B cell (primary cell): ENCODE results near the gene DLGAP4. TPM values are rescaled to one million over a fixed set of nuclear protein-coding genes. Genes with fewer than 3 reads are reported as not detected.

ENCODE experiments used
- ATAC-seq: fragments of 200-7000 bp; cut with Tn5 transposase; one replicate; pipeline ENCODE4 v1.10.0; 2021; ENCODE audit warnings: low read depth, mild to moderate bottlenecking, moderate number of reproducible peaks, moderate library complexity
- CTCF ChIA-PET: fragments of 350-600 bp; sonication (Branson Sonifier 250); formaldehyde crosslinking; loops from one replicate; lab custom pipeline; 2021; ENCODE audit warnings: antibody characterized with exemption, inconsistent platforms; lab: Charles Lee
- POLR2A ChIA-PET: fragments of 350-600 bp; sonication (Branson Sonifier 250); formaldehyde crosslinking; loops from one replicate; lab custom pipeline; 2021; ENCODE audit warnings: antibody characterized with exemption; lab: Charles Lee
- DNase-seq: peaks from one replicate; pipeline ENCODE4 v3.0.0; 2013
- H2AFZ ChIP-seq: 2 replicates; pipeline ENCODE4 v1.6.1; 2012; ENCODE audit warnings: mild to moderate bottlenecking, low read depth, low read length; ENCODE audit not compliant: insufficient read depth, poor library complexity, severe bottlenecking
- H3K27ac ChIP-seq, 2 donors: 1 replicate in 1 of 2; 2 replicates in 1 of 2; pipeline ENCODE4 v1.5.1; 2012 to 2013; ENCODE audit warnings: low read length in 2 of 2, mild to moderate bottlenecking in 2 of 2, moderate library complexity in 1 of 2
- H3K27me3 ChIP-seq, 4 experiments: fragments of 200-600 bp in 1 of 4; sonication (generic) in 1 of 4; replicated peaks in 1 of 4; 1 replicate in 2 of 4; 2 replicates in 2 of 4; pipeline versions ENCODE4 v1.6.1 to v1.7.0; 2013 to 2016; ENCODE audit warnings: low read length in 3 of 4, mild to moderate bottlenecking in 2 of 4, mixed read lengths in 1 of 4, moderate library complexity in 1 of 4; ENCODE audit not compliant: insufficient read depth in 4 of 4, control insufficient read depth in 3 of 4; ENCODE audit errors: control extremely low read depth in 1 of 4
- H3K36me3 ChIP-seq, 2 experiments: replicated peaks in 1 of 2; 1 replicate in 1 of 2; 2 replicates in 1 of 2; pipeline versions ENCODE4 v1.6.1 to v1.7.1; 2013; ENCODE audit warnings: low read length in 1 of 2; ENCODE audit not compliant: insufficient read depth in 2 of 2, control insufficient read depth in 1 of 2; ENCODE audit errors: control extremely low read depth in 1 of 2, extremely low read depth in 1 of 2
- H3K4me1 ChIP-seq, 2 donors: fragments of 200-600 bp in 1 of 2; sonication (generic) in 1 of 2; 1 replicate in 1 of 2; 2 replicates in 1 of 2; pipeline versions ENCODE4 v1.5.1 to v1.6.1; 2013 to 2017; ENCODE audit warnings: low read length in 2 of 2; ENCODE audit not compliant: control insufficient read depth in 2 of 2, insufficient read depth in 2 of 2
- H3K4me2 ChIP-seq: replicated peaks from 2 replicates; pipeline ENCODE3; 2012; ENCODE audit warnings: mild to moderate bottlenecking, low read depth, low read length; ENCODE audit not compliant: poor library complexity, severe bottlenecking
- H3K4me3 ChIP-seq, 5 experiments: fragments of 200-600 bp in 1 of 5; sonication (generic) in 1 of 5; 1 replicate in 3 of 5; 2 replicates in 2 of 5; pipeline versions ENCODE4 v1.5.1 to v1.7.0; 2011 to 2016; ENCODE audit warnings: low read length in 4 of 5, mild to moderate bottlenecking in 4 of 5, low read depth in 2 of 5, control low read depth in 1 of 5, moderate library complexity in 1 of 5; ENCODE audit not compliant: insufficient read depth in 1 of 5; ENCODE audit errors: control extremely low read depth in 1 of 5, extremely low read depth in 1 of 5
- H3K79me2 ChIP-seq: fragments of 200-600 bp; sonication (generic); one replicate; pipeline ENCODE4 v1.6.0; 2016; ENCODE audit warnings: low read length; ENCODE audit not compliant: control insufficient read depth, insufficient read depth
- H3K9ac ChIP-seq: fragments of 200-600 bp; sonication (generic); 2 replicates; pipeline ENCODE4 v1.6.1; 2017; ENCODE audit warnings: mild to moderate bottlenecking, low read length, moderate library complexity
- H3K9me3 ChIP-seq, 3 donors: one replicate each; pipeline versions ENCODE4 v1.6.1 to v1.7.1; 2013; ENCODE audit warnings: low read length in 2 of 3; ENCODE audit not compliant: control insufficient read depth in 2 of 3, insufficient read depth in 1 of 3; ENCODE audit errors: control extremely low read depth in 1 of 3
- H4K20me1 ChIP-seq: 2 replicates; pipeline ENCODE4 v1.6.0; 2012; ENCODE audit warnings: mild to moderate bottlenecking, low read length; ENCODE audit not compliant: insufficient read depth, control insufficient read depth, poor library complexity, severe bottlenecking
- H3K27ac Mint-ChIP-seq: one replicate; pipeline ENCODE4 v1.8.0; 2021; ENCODE audit warnings: mixed read lengths
- H3K27me3 Mint-ChIP-seq: one replicate; pipeline ENCODE4 v1.8.0; 2021; ENCODE audit warnings: mixed read lengths
- H3K4me1 Mint-ChIP-seq: one replicate; pipeline ENCODE4 v1.8.0; 2021; ENCODE audit warnings: mixed read lengths
- H3K4me3 Mint-ChIP-seq: one replicate; pipeline ENCODE4 v1.8.0; 2021; ENCODE audit warnings: mixed read lengths
- H3K9me3 Mint-ChIP-seq: one replicate; pipeline ENCODE4 v1.8.0; 2022; ENCODE audit warnings: mixed read lengths; ENCODE audit not compliant: insufficient read depth
- CTCF ChIP-seq: fragments of 200-600 bp; IDR thresholded peaks from one replicate; pipeline ENCODE4 v1.8.0; 2022; ENCODE audit warnings: antibody characterized with exemption, mild to moderate bottlenecking
- EZH2 ChIP-seq: IDR thresholded peaks from 2 replicates; pipeline ENCODE4 v1.6.1; 2012; ENCODE audit warnings: borderline replicate concordance, low read depth, mild to moderate bottlenecking, moderate library complexity, low read length; ENCODE audit not compliant: insufficient read depth, poor library complexity, severe bottlenecking
- WGBS: methylation state at CpG from one replicate; pipeline ENCODE4 v1.1.5; 2013; ENCODE audit warnings: missing lambda C conversion rate; ENCODE audit not compliant: insufficient coverage; 5-methylcytosine and 5-hydroxymethylcytosine counted together
- intact Hi-C: fragments of 100-400 bp; cut with micrococcal nuclease; formaldehyde crosslinking; loops from one replicate; pipeline ENCODE4 v1.10.0; 2022
- polyA plus RNA-seq: library from polyadenylated mRNA; depleted of rRNA; stranded (reverse); fragments of >200 nt; gene quantifications from 2 replicates; pipeline ENCODE4 v1.2.3, GENCODE V29; 2012
- total RNA-seq, 2 donors: library from RNA; stranded (reverse); fragments of 120-200 nt in 1 of 2; gene quantifications; 1 replicate in 1 of 2; 2 replicates in 1 of 2; pipeline versions ENCODE4 v1.2.3 to v1.2.4, GENCODE V29; 2013 to 2022

Gene DLGAP4
- total and polyA plus RNA-seq, 2 donors (not counting 1 experiment from before 2014, with no cell fraction given), result 68.8 to 87.8 TPM

DNA sequence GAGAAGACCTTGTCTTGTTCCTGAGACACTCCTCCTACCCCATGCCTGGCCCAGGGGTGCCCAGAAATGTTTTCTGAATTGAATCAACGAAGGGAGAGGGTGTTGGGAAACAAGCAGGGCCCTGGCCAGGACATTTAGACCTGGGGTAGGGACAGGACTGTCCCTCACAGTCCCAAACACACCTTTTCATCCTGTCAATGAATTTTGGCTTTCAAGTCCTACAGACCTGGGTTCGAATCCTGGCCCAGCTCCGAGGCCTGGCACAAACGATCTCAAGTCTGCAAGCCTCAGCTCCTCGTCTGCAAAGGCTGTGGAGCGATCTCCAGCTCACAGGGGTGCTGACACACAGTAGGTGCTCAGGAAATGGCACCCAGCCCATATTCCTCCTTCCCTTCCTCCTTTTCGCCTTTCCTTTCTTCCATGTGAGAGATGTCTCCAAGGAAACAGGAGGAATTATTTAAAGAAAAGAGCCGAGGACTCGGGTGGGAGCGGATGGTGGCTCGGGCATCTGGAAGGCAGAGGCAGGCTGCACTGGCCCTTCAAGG, 7.3 kb upstream of the DLGAP4 start:
- WGBS, result 88% methylated on average over 8 of the region's 11 CpGs
- CTCF ChIA-PET, result no interaction called here
- intact Hi-C loops, result no loop called here

GRCh38 chr20:36299459-36299858, 6.7 kb upstream of the DLGAP4 start:
- no peak overlapping the region for H3K27ac ChIP-seq
- H3K79me2 ChIP-seq, result no peaks in the 10 kb centered on the region
- no peak overlapping the region for H3K9ac ChIP-seq
- Mint-ChIP-seq H3K9me3 (no peaks in the 10 kb centered on the region), H3K27me3 (peaks cover 78% of the 10 kb centered on the region), H3K4me1 (peaks cover 2% of the 10 kb centered on the region), H3K27ac (no peak overlapping the region), H3K4me3 (no peak overlapping the region)
- TF ChIP-seq EZH2 (no peak), CTCF (no peak)
- no peak overlapping the region for H2AFZ ChIP-seq
- no peaks in the 10 kb centered on the region for H4K20me1 ChIP-seq
- no peaks in the 10 kb centered on the region for H3K36me3 ChIP-seq
- CTCF ChIA-PET, result no interaction called here
- H3K4me3 ChIP-seq, result no peak overlapping the region
- no peaks in the 10 kb centered on the region for H3K4me1 ChIP-seq
- H3K27me3 ChIP-seq, result peaks cover 0 to 53% (median 9%) of the 10 kb centered on the region in 4 experiments
- H3K9me3 ChIP-seq, result peaks cover 0 to 4% (median 0%) of the 10 kb centered on the region in 3 donors
- ATAC-seq (no peak), DNase-seq (no peak)
- 79% methylated on average over 2 of the region's 4 CpGs for WGBS
- H3K4me2 ChIP-seq, result no peak overlapping the region
- POLR2A ChIA-PET, result no interaction called here
- intact Hi-C loops, result no loop called here

More for the DNA sequence above, 7.3 kb upstream of the DLGAP4 start:
- no peak overlapping the region for H3K9ac ChIP-seq
- H3K9me3 ChIP-seq, result peaks cover 0 to 4% (median 0%) of the 10 kb centered on the region in 3 donors
- no peak overlapping the region for H3K27ac ChIP-seq
- no peak for ATAC-seq
- TF ChIP-seq EZH2 (no peak), CTCF (no peak)
- no peaks in the 10 kb centered on the region for H3K36me3 ChIP-seq
- no peak overlapping the region for H3K27ac Mint-ChIP-seq
- no peaks in the 10 kb centered on the region for H3K4me1 ChIP-seq
- peaks cover 0 to 49% (median 8%) of the 10 kb centered on the region in 4 experiments for H3K27me3 ChIP-seq
- H3K27me3 Mint-ChIP-seq, result peaks cover 73% of the 10 kb centered on the region
- peaks cover 2% of the 10 kb centered on the region for H3K4me1 Mint-ChIP-seq
- no peak overlapping the region for H3K4me3 Mint-ChIP-seq
- no peak overlapping the region for H3K4me3 ChIP-seq
- H2AFZ ChIP-seq, result no peak overlapping the region
- H3K79me2 ChIP-seq, result no peaks in the 10 kb centered on the region
- POLR2A ChIA-PET, result no interaction called here
- H3K9me3 Mint-ChIP-seq, result no peaks in the 10 kb centered on the region
- DNase-seq, result no peak
- no peaks in the 10 kb centered on the region for H4K20me1 ChIP-seq
- H3K4me2 ChIP-seq, result no peak overlapping the region
